Measurements from ENCODE around the gene MYOG.

Gene MYOG

DNA sequence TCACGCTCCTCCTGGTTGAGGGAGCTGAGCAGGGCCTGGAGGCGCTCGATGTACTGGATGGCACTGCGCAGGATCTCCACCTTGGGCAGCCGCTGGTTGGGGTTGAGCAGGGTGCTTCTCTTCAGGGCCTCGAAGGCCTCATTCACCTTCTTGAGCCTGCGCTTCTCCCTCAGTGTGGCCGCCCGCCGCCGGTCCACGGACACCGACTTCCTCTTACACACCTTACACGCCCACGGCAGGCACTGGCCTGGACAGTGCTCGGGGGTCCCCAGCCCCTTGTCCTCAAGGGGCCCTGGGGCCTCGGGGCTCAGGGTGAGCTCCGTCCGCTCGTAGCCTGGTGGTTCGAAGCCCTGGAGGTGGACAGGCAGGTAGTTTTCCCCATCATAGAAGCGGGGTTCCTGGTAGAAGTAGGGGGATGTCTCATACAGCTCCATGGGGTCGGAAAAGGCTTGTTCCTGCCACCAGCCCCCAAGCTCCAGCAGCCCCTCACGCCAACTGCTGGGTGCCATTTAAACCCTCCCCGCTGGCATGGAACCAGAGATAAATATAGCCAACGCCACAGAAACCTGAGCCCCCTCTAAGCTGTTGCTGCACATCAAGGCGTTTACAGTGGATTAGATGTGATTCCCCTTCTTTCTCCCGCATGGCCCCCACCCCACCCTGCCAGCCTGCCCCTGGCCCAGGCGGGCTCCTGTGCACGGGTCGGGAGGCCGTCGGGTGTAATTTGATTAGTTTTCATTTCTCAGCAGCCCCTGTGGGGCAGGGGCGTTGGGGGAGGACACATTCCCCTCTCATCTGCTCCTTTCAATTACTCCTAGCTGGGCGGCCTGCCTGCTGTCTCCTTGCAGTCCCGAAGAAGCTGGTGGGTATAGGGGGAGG is at the start of gene MYOG:
Gene MYOG (minus strand): TSS at position 485 of the 879 bp plus-strand sequence. CDS start 51 bp downstream, at position 434.
- DNase-seq = no peak

GRCh38 chr1:203133970-203134725 is 48.3 kb upstream of the MYOG start:
- peak; percentile 94 to 96 for DNase-seq

- DNase-seq = no peak
Measured at GRCh38 chr1:203131548-203132200, 45.9 kb upstream of the MYOG start.

- DNase-seq = no peak
Measured at GRCh38 chr1:203130358-203130985, 44.7 kb upstream of the MYOG start.

DNA sequence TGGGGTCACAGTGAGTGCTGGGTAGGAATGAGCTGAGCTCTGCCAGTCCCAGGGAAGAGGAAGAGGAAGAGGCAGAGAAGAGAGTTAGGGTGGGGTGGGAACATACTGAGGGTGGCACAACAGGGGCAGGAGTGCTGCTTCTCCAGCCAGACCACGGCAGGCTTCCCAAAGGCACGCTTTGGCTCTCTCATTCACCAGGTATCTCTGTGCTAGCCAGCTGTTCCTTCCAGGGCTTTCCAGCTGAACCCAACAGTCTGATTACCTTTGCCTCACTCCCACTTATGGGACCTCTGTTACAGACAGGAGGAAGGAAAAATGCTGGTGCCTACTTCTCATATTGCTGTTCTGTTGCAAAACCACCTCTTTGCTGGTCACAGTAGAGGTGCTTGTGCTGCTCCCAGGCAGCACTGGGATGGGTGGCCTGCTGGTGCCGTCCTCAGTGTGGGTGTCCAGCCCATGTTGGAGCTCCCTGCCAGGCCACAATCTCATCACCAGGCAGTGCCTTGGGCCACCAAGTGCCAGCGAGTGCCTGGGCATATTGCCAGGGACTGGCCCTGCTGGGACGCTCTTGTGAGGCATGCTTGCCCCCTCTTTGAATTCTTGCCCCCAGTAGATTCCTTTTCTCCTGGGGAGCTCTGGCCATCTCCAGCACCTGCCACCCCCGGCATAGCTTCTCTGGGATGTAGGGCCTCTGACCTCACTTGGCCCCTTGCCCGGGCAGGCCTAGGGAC is 43.9 kb upstream of the MYOG start:
- no peak for DNase-seq

DNA sequence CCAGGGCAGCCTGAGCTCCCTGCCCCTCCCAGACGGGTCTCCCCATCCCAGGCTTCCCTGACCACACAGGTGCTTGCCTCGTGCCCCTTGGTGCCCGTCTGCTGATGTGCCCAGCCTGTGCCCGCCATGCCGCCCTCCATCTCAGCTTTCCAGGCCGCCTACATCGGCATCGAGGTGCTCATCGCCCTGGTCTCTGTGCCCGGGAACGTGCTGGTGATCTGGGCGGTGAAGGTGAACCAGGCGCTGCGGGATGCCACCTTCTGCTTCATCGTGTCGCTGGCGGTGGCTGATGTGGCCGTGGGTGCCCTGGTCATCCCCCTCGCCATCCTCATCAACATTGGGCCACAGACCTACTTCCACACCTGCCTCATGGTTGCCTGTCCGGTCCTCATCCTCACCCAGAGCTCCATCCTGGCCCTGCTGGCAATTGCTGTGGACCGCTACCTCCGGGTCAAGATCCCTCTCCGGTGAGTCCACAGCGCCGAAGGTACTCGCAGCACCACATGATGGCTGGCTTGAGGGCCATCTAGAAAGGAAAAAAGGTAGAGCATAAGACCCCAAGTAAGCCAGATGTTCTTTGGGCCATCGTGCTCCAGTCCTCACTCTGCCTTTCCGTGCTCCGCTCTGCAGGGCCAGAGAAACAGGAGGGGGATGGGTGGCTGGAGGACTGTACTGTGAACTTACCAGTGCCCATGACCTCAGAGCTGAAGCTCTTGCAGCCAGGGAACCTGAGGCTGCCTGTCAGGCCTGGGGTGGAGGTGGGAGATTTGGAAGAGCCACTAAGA is 43.1 kb upstream of the MYOG start:
- no peak for DNase-seq

GRCh38 chr1:203128431-203128715 is 42.6 kb upstream of the MYOG start:
- DNase-seq = no peak

- DNase-seq = no peak
Measured at GRCh38 chr1:203127666-203128430, 42.0 kb upstream of the MYOG start, which contains the start of gene ADORA1. Gene ADORA1 (plus strand): TSS chr1:203127726. CDS start chr1:203128842, 1,116 bp downstream.

GRCh38 chr1:203126866-203127665 is 41.3 kb upstream of the MYOG start:
- DNase-seq = no peak

- peak; percentile 13 to 22 for DNase-seq
Measured at GRCh38 chr1:203126151-203126865, 40.5 kb upstream of the MYOG start.

- DNase-seq = no peak
Measured at GRCh38 chr1:203124546-203125317, 38.9 kb upstream of the MYOG start.

DNA sequence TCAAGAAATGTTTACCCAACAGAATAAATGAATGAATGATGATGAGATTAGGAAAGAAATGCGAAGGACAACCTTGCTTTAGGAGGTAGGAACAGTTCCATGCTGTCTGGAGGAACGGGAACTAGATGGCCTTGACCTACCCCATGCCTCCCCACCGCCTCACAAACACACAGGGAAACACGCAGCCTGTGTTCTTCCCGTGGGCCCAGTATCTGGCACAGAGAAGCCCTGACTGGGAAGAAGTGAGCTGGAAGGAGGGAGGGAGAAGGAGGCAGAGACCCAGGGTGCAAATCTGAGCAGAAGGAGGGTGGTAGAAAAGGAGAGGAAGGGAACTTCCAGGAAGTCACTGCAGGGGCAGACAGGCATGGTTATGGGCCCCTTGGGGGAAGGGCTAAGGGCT is 38.2 kb upstream of the MYOG start:
- no peak for DNase-seq

- DNase-seq = no peak
Measured at GRCh38 chr1:203122159-203122558, 36.3 kb upstream of the MYOG start.

DNA sequence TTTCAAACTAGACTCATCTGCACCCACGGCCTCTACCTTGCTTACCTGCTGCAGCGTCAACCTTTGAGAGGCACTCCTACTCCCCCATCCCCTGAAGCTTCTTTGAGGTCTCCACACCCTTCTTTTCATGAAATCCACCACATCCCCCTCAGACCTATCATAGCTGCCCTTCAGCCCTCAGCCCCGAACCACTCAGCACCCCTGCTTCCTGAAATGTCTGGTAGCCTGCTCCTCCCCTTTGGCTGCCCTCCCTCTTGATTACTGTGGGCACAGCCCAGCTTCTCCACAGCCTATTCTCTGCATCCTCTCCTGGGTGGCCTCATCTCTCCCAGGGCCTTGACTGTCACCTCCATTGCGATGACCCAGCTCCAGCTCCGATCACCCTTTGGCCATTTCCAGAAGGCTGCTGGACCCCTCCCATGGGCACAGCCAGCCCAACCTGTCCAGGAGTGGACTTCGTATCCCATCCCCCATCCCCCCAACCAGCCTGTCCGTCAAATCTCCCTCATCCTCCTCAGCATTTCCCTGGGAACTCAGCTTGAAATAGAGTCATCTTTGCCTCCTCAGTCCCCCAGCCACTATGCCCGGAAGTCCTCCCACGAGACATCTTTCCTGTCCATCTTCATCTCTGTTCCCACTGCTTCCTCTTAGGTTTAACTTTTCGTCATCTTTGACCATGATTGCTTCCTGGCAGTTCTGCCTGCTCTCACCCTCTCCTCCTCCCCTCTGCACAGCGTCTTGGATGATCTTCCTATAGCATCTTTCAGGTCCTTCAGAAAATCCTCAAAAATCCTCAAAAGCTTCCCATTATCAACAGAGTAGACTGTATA is 35.6 kb upstream of the MYOG start:
- DNase-seq = peak; percentile 79 to 89

- peak; percentile 36 to 45 for DNase-seq
Measured at GRCh38 chr1:203120325-203121153, 34.7 kb upstream of the MYOG start.
